Hepatocyte (in vitro differentiated cells): Measurements from ENCODE around the gene AIP.

Experiments
- CTCF ChIP-seq: fragments of 200-600 bp; sonication (generic); IDR thresholded peaks from 2 replicates; pipeline ENCODE4 v1.5.1; 2016; ENCODE audit warnings: antibody characterized with exemption, mild to moderate bottlenecking; ENCODE audit not compliant: poor library complexity
- EZH2 ChIP-seq: fragments of 200-600 bp; sonication (generic); IDR thresholded peaks from 2 replicates; pipeline ENCODE4 v1.6.1; 2016; ENCODE audit warnings: antibody characterized with exemption, mild to moderate bottlenecking, borderline replicate concordance

GRCh38 chr11:67495234-67496005 lies 12.6 kb downstream of the AIP start:
- no peak for TF ChIP-seq EZH2
- TF ChIP-seq CTCF = no peak
